GM23338 (cell line): ENCODE measurements around the gene CHPF. TPM values are rescaled to one million over a fixed set of nuclear protein-coding genes. Genes with fewer than 3 reads are reported as not detected.
A peak's percentile ranks its signal among the peaks of the same experiment; 100 is the strongest.

Experiments used
- ATAC-seq: fragments of 200-7000 bp; cut with Tn5 transposase; 3 replicates; pipeline ENCODE4 v1.9.1; 2020
- DNase-seq: peaks from one replicate; pipeline ENCODE4 v3.0.0-alpha.2; 2015; ENCODE audit warnings: low spot score
- H2AFZ ChIP-seq: fragments of 200-600 bp; sonication (generic); 2 replicates; pipeline ENCODE4 v1.8.0; 2016; ENCODE audit warnings: antibody characterized with exemption, mild to moderate bottlenecking, moderate library complexity
- H3F3A ChIP-seq: fragments of 200-600 bp; sonication (generic); replicated peaks from 2 replicates; pipeline ENCODE4 v1.8.0; 2017; ENCODE audit warnings: antibody characterized with exemption, mixed run types, low read depth
- H3K27ac ChIP-seq: fragments of 200-600 bp; sonication (generic); 2 replicates; pipeline ENCODE4 v1.6.1; 2016; ENCODE audit warnings: low read depth
- H3K27me3 ChIP-seq: fragments of 200-600 bp; sonication (generic); 2 replicates; pipeline ENCODE4 v1.8.0; 2016; ENCODE audit warnings: mild to moderate bottlenecking, mixed run types, moderate library complexity; ENCODE audit not compliant: insufficient read depth
- H3K36me3 ChIP-seq: fragments of 200-600 bp; sonication (generic); 2 replicates; pipeline ENCODE4 v1.8.0; 2016; ENCODE audit warnings: mild to moderate bottlenecking; ENCODE audit not compliant: insufficient read depth
- H3K4me1 ChIP-seq: fragments of 200-600 bp; sonication (generic); 2 replicates; pipeline ENCODE4 v1.8.0; 2016; ENCODE audit warnings: mild to moderate bottlenecking, moderate library complexity; ENCODE audit not compliant: insufficient read depth
- H3K4me2 ChIP-seq: fragments of 200-600 bp; sonication (generic); 2 replicates; pipeline ENCODE4 v1.7.1; 2017; ENCODE audit warnings: mixed run types
- H3K4me3 ChIP-seq: fragments of 200-600 bp; sonication (generic); 2 replicates; pipeline ENCODE4 v1.6.1; 2016; ENCODE audit warnings: mixed run types
- H3K79me2 ChIP-seq: fragments of 200-600 bp; sonication (generic); replicated peaks from 2 replicates; pipeline ENCODE4 v1.8.0; 2017; ENCODE audit warnings: mild to moderate bottlenecking; ENCODE audit not compliant: insufficient read depth
- H3K9me2 ChIP-seq: fragments of 200-600 bp; sonication (generic); 2 replicates; pipeline ENCODE4 v1.8.0; 2017; ENCODE audit not compliant: insufficient read depth
- H4K20me1 ChIP-seq: fragments of 200-600 bp; sonication (generic); replicated peaks from 2 replicates; pipeline ENCODE4 v1.8.0; 2017; ENCODE audit warnings: mild to moderate bottlenecking; ENCODE audit not compliant: insufficient read depth
- H3K27ac Mint-ChIP-seq: 2 replicates; pipeline ENCODE4 v1.8.0; 2020; ENCODE audit warnings: inconsistent platforms, mild to moderate bottlenecking, moderate library complexity, mixed read lengths
- H3K27me3 Mint-ChIP-seq: 3 replicates; pipeline ENCODE4 v1.8.0; 2022; ENCODE audit warnings: low read depth, mild to moderate bottlenecking, moderate library complexity, mixed read lengths, inconsistent platforms; ENCODE audit not compliant: insufficient read depth, poor library complexity
- H3K36me3 Mint-ChIP-seq: 3 replicates; pipeline ENCODE4 v1.8.0; 2021; ENCODE audit warnings: low read depth, mild to moderate bottlenecking, inconsistent platforms, moderate library complexity, mixed read lengths
- H3K4me1 Mint-ChIP-seq: 3 replicates; pipeline ENCODE4 v1.8.0; 2020; ENCODE audit warnings: mild to moderate bottlenecking, inconsistent platforms, mixed read lengths
- H3K4me3 Mint-ChIP-seq: 3 replicates; pipeline ENCODE4 v1.8.0; 2021; ENCODE audit warnings: moderate library complexity, mild to moderate bottlenecking, inconsistent platforms, mixed read lengths
- H3K9me3 Mint-ChIP-seq: 3 replicates; pipeline ENCODE4 v1.8.0; 2020; ENCODE audit warnings: moderate library complexity, mild to moderate bottlenecking, inconsistent platforms, mixed read lengths
- CREB1 ChIP-seq: fragments of 250-450 bp; sonication (Bioruptor Pico); IDR thresholded peaks from 2 replicates; pipeline ENCODE4 v1.5.0; 2020; ENCODE audit warnings: low read depth, mild to moderate bottlenecking, moderate library complexity
- CTCF ChIP-seq, 2 experiments: fragments of 200-600 bp in 1 of 2; sonication (generic) in 1 of 2; conservative IDR thresholded peaks; 2 replicates each; pipeline versions ENCODE4 v1.5.1 to v1.6.1; 2016 to 2017; ENCODE audit warnings: antibody characterized with exemption in 2 of 2, low read depth in 2 of 2, mild to moderate bottlenecking in 2 of 2, moderate library complexity in 1 of 2
- ETS1 ChIP-seq: IDR thresholded peaks from 2 replicates; pipeline ENCODE4 v1.6.1; 2016; ENCODE audit warnings: antibody characterized with exemption
- EZH2 ChIP-seq: fragments of 200-600 bp; sonication (generic); IDR thresholded peaks from one replicate; pipeline ENCODE4 v1.8.0; 2017; ENCODE audit warnings: antibody characterized with exemption, mild to moderate bottlenecking, low read depth; ENCODE audit not compliant: unreplicated experiment
- EZH2phosphoT487 ChIP-seq: fragments of 200-600 bp; sonication (generic); IDR thresholded peaks from one replicate; pipeline ENCODE4 v1.8.1; 2018; ENCODE audit warnings: antibody characterized with exemption; ENCODE audit not compliant: unreplicated experiment
- JUNB ChIP-seq: IDR thresholded peaks from one replicate; pipeline ENCODE4 v1.6.1; 2016; ENCODE audit warnings: antibody characterized with exemption; ENCODE audit not compliant: unreplicated experiment
- NANOG ChIP-seq: IDR thresholded peaks from 2 replicates; pipeline ENCODE4 v1.6.1; 2016; ENCODE audit warnings: antibody characterized with exemption, borderline replicate concordance
- POLR2AphosphoS5 ChIP-seq: IDR thresholded peaks from 2 replicates; pipeline ENCODE4 v1.6.1; 2016; ENCODE audit warnings: antibody characterized with exemption, low read depth
- STAT1 ChIP-seq: IDR thresholded peaks from one replicate; pipeline ENCODE4 v1.6.1; 2016; ENCODE audit warnings: antibody characterized with exemption; ENCODE audit not compliant: unreplicated experiment
- ZNF114 ChIP-seq: fragments of 250-450 bp; sonication (Bioruptor Pico); IDR thresholded peaks from 2 replicates; pipeline ENCODE4 v1.5.0; 2020; ENCODE audit warnings: mild to moderate bottlenecking, moderate library complexity
- ZNF331 ChIP-seq: fragments of 250-450 bp; sonication (Bioruptor Pico); IDR thresholded peaks from 2 replicates; pipeline ENCODE4 v1.5.0; 2020; ENCODE audit warnings: low read depth, mild to moderate bottlenecking, moderate library complexity
- ZNF462 ChIP-seq: fragments of 250-450 bp; sonication (Bioruptor Pico); IDR thresholded peaks from 2 replicates; pipeline ENCODE4 v1.5.0; 2020; ENCODE audit warnings: mild to moderate bottlenecking, moderate library complexity
- polyA plus RNA-seq: library from polyadenylated mRNA; unstranded; fragments of >200 nt; fragmentation: Nextera tagmentation; extraction: Ambion mirVana; gene quantifications from 2 replicates; pipeline ENCODE4 v1.2.1, GENCODE V29; 2016
- total RNA-seq: library from RNA; depleted of rRNA; stranded (reverse); fragments of >200 nt; shearing (Covaris generic); gene quantifications from 2 replicates; pipeline ENCODE4 v1.2.3, GENCODE V29; 2014

The CHPF gene
- total and polyA plus RNA-seq, 2 experiments from 2014 or later, result 36.5 to 252 TPM

- TF ChIP-seq EZH2, result peak; percentile 2
- no peak for TF ChIP-seq ZNF114 (CRISPR knock-in tag)
- TF ChIP-seq EZH2phosphoT487, result no peak
- TF ChIP-seq NANOG, result no peak
- no peak for TF ChIP-seq STAT1
- peaks cover 83% of the 10 kb centered on the region for H3K27me3 ChIP-seq
- H3K27ac ChIP-seq, result no peak within 1 kb of the TSS
- Mint-ChIP-seq H3K4me3 (peak within 1 kb of the TSS; percentile 49), H3K9me3 (no peaks in the 10 kb centered on the region), H3K27ac (no peak within 1 kb of the TSS), H3K27me3 (peaks cover 75% of the 10 kb centered on the region), H3K36me3 (no peaks in the 10 kb centered on the region), H3K4me1 (peaks cover 78% of the 10 kb centered on the region)
- no peaks in the 10 kb centered on the region for H3K36me3 ChIP-seq
- no peaks in the 10 kb centered on the region for H3K9me2 ChIP-seq
- H3F3A ChIP-seq, result 0 out of 2 replicates have a peak, but pooled peaks cover 4% of the 10 kb centered on the region
- peak within 1 kb of the TSS; percentile 43 for H3K4me3 ChIP-seq
- DNase-seq (peak; percentile 50), ATAC-seq (peak; percentile 4)
- H3K4me2 ChIP-seq, result peak within 1 kb of the TSS; percentile 73
- no peak within 1 kb of the TSS for H2AFZ ChIP-seq
- no peaks in the 10 kb centered on the region for H4K20me1 ChIP-seq
- H3K79me2 ChIP-seq, result no peaks in the 10 kb centered on the region
- peaks cover 47% of the 10 kb centered on the region for H3K4me1 ChIP-seq
Measured at GRCh38 chr2:219514196-219514761, 29.3 kb downstream of the CHPF start, which contains the start of gene ASIC4. Gene ASIC4, plus strand, starts transcription at chr2:219514482. Its CDS starts 243 bp downstream, at chr2:219514725.

- H3K4me1 ChIP-seq, result peaks cover 44% of the 10 kb centered on the region
- H3K4me3 Mint-ChIP-seq, result peak overlapping the region; percentile 49
- TF ChIP-seq ZNF114 (CRISPR knock-in tag), result no peak
- no peak for TF ChIP-seq NANOG
- TF ChIP-seq ZNF331 (CRISPR knock-in tag), result no peak
- TF ChIP-seq EZH2, result no peak
- no peak for TF ChIP-seq STAT1
- TF ChIP-seq CREB1, result no peak
- no peak for TF ChIP-seq ZNF462 (CRISPR knock-in tag)
- no peak for TF ChIP-seq ETS1
- TF ChIP-seq JUNB, result no peak
- no peak for TF ChIP-seq POLR2AphosphoS5
- TF ChIP-seq CTCF (conservative IDR thresholded peaks at IDR 0.05; ENCODE audit: low read depth in 2 of 2), result no peak
Measured at GRCh38 chr2:219513787-219514186, 29.8 kb downstream of the CHPF start.

More at GRCh38 chr2:219513787-219514186, 29.8 kb downstream of the CHPF start:
- Mint-ChIP-seq H3K36me3 (no peaks in the 10 kb centered on the region), H3K27ac (no peak overlapping the region), H3K9me3 (no peaks in the 10 kb centered on the region), H3K4me1 (peaks cover 76% of the 10 kb centered on the region), H3K27me3 (peaks cover 77% of the 10 kb centered on the region)
- no peak for ATAC-seq
- Histone ChIP-seq H3K4me2 (peak overlapping the region; percentile 73), H2AFZ (no peak overlapping the region), H4K20me1 (no peaks in the 10 kb centered on the region), H3K36me3 (no peaks in the 10 kb centered on the region), H3K4me3 (peak overlapping the region; percentile 43), H3F3A (0 out of 2 replicates have a peak, but pooled peaks cover 4% of the 10 kb centered on the region), H3K27me3 (peaks cover 79% of the 10 kb centered on the region), H3K27ac (no peak overlapping the region), H3K79me2 (no peaks in the 10 kb centered on the region), H3K9me2 (no peaks in the 10 kb centered on the region)
- no peak for DNase-seq
